Measurements from ENCODE around the gene C1GALT1. TPM values are rescaled to one million over a fixed set of nuclear protein-coding genes. Genes with fewer than 3 reads are reported as not detected.

The C1GALT1 gene
- total RNA-seq, 4 donors from 2014 or later = 42.9 to 99.9 (median 54.6) TPM

- WGBS, 2 donors = 92 to 93% methylated on average over 10 of the region's 10 CpGs
- Histone ChIP-seq H3K27me3 (no peaks in the 10 kb centered on the region), H3K27ac (no peak overlapping the region), H3K9me3 (no peaks in the 10 kb centered on the region), H3K4me3 (replicated peaks in 1 of 3) (no peak overlapping the region), H3K36me3 (no peaks in the 10 kb centered on the region), H3K4me1 (no peaks in the 10 kb centered on the region)
- no peak for DNase-seq
- no peak for TF ChIP-seq POLR2A (IDR thresholded peaks at IDR 0.05)
- no peak for TF ChIP-seq CTCF (IDR thresholded peaks at IDR 0.05)
- intact Hi-C loops (cut with DNase I) = no loop called here
Measured at GRCh38 chr7:7209412-7210050, 27.2 kb downstream of the C1GALT1 start.

GRCh38 chr7:7210475-7211237, 28.3 kb downstream of the C1GALT1 start:
- Histone ChIP-seq H3K9me3 (no peaks in the 10 kb centered on the region), H3K4me1 (no peaks in the 10 kb centered on the region), H3K4me3 (replicated peaks in 1 of 3) (no peak overlapping the region), H3K36me3 (no peaks in the 10 kb centered on the region), H3K27ac (no peak overlapping the region), H3K27me3 (no peaks in the 10 kb centered on the region)
- WGBS, 2 donors = 86 to 87% methylated on average over 12 of the region's 12 CpGs
- TF ChIP-seq POLR2A (IDR thresholded peaks at IDR 0.05) = no peak
- no peak for TF ChIP-seq CTCF (IDR thresholded peaks at IDR 0.05)
- DNase-seq = no peak
- intact Hi-C loops (cut with DNase I) = no loop called here

DNA sequence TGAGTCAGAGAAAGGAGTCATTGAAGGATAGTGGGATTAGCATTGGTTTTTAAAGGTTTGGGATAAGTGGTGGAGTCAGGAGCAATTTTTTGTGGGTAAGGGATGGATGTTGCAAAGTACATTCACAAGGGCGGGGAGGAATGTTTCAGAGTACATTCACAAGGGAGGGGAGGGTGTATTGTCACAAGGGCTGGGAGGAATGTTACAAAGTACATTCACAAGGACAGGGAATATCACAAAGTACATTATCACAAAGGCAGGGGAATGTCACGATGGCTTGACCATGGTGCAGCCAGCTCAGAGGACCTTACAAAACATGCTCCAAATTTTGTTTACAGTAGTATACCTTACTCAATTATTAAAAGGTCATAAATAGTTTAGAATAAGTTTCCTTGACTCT, 30.3 kb downstream of the C1GALT1 start:
- no peak for TF ChIP-seq CTCF (IDR thresholded peaks at IDR 0.05)
- intact Hi-C loops (cut with DNase I) = no loop called here
- Histone ChIP-seq H3K4me3 (replicated peaks in 1 of 3) (no peak overlapping the region), H3K27me3 (no peaks in the 10 kb centered on the region), H3K36me3 (no peaks in the 10 kb centered on the region), H3K27ac (no peak overlapping the region), H3K4me1 (no peaks in the 10 kb centered on the region), H3K9me3 (no peaks in the 10 kb centered on the region)
- no peak for DNase-seq
- WGBS, 2 donors = 83 to 84% methylated on average over 2 of the region's 2 CpGs

GRCh38 chr7:7214398-7215347, 32.3 kb downstream of the C1GALT1 start:
- Histone ChIP-seq H3K27me3 (no peaks in the 10 kb centered on the region), H3K36me3 (no peaks in the 10 kb centered on the region), H3K27ac (no peak overlapping the region), H3K4me3 (replicated peaks in 1 of 3) (no peak overlapping the region), H3K4me1 (no peaks in the 10 kb centered on the region), H3K9me3 (no peaks in the 10 kb centered on the region)
- TF ChIP-seq POLR2A (IDR thresholded peaks at IDR 0.05) (no peak), CTCF (IDR thresholded peaks at IDR 0.05) (no peak)
- intact Hi-C loops (cut with DNase I) = no loop called here
- no peak for DNase-seq
- WGBS, 2 donors = 89 to 95% methylated on average over 13 of the region's 13 CpGs

Data from thyroid gland (tissue), 4 donors.